CD4-positive, alpha-beta memory T cell (primary cell): ENCODE data around the gene BMP4. TPM values are rescaled to one million over a fixed set of nuclear protein-coding genes. Genes with fewer than 3 reads are reported as not detected.

Source experiments
- CTCF ChIA-PET: fragments of 350-600 bp; sonication (Branson Sonifier 250); formaldehyde crosslinking; loops from one replicate; lab custom pipeline; 2021; ENCODE audit warnings: inconsistent platforms; ENCODE audit not compliant: partially characterized antibody; lab: Charles Lee
- POLR2A ChIA-PET: fragments of 350-600 bp; sonication (Branson Sonifier 250); formaldehyde crosslinking; loops from one replicate; lab custom pipeline; 2021; ENCODE audit not compliant: partially characterized antibody; lab: Charles Lee
- DNase-seq, 5 donors: peaks; one replicate each; pipeline versions ENCODE4 v3.0.0 to v3.0.0-alpha.2; 2020 to 2022; ENCODE audit warnings: mixed read lengths in 1 of 5
- H3K27ac ChIP-seq: one replicate; pipeline ENCODE4 v1.7.0; 2013; ENCODE audit warnings: low read depth, low read length
- H3K27me3 ChIP-seq: 2 replicates; pipeline ENCODE4 v1.7.0; 2013; ENCODE audit warnings: mild to moderate bottlenecking, low read length, moderate library complexity; ENCODE audit not compliant: insufficient read depth
- H3K36me3 ChIP-seq: 2 replicates; pipeline ENCODE4 v1.7.0; 2013; ENCODE audit warnings: mild to moderate bottlenecking, low read length, moderate library complexity; ENCODE audit not compliant: insufficient read depth
- H3K4me1 ChIP-seq: 2 replicates; pipeline ENCODE4 v1.7.0; 2013; ENCODE audit warnings: mild to moderate bottlenecking, low read length, moderate library complexity; ENCODE audit not compliant: insufficient read depth
- H3K4me3 ChIP-seq, 2 donors: one replicate each; pipeline ENCODE4 v1.7.0; 2013; ENCODE audit warnings: low read length in 2 of 2, mild to moderate bottlenecking in 1 of 2
- H3K9me3 ChIP-seq, 2 donors: one replicate each; pipeline ENCODE4 v1.7.0; 2013; ENCODE audit warnings: low read length in 2 of 2, control low read depth in 1 of 2; ENCODE audit not compliant: control insufficient read depth in 1 of 2
- H3K27ac Mint-ChIP-seq, 7 donors: one replicate each; pipeline ENCODE4 v1.8.0; 2020 to 2021; ENCODE audit warnings: mixed read lengths in 7 of 7, mild to moderate bottlenecking in 6 of 7, inconsistent platforms in 3 of 7, moderate library complexity in 3 of 7
- H3K27me3 Mint-ChIP-seq, 2 donors: one replicate each; pipeline ENCODE4 v1.8.0; 2020 to 2021; ENCODE audit warnings: mixed read lengths in 2 of 2
- H3K36me3 Mint-ChIP-seq, 2 donors: one replicate each; pipeline ENCODE4 v1.8.0; 2020 to 2021; ENCODE audit warnings: mixed read lengths in 2 of 2, inconsistent platforms in 1 of 2, mild to moderate bottlenecking in 1 of 2
- H3K4me1 Mint-ChIP-seq, 4 donors: one replicate each; pipeline ENCODE4 v1.8.0; 2020 to 2021; ENCODE audit warnings: mixed read lengths in 4 of 4, mild to moderate bottlenecking in 1 of 4
- H3K4me3 Mint-ChIP-seq, 8 donors: one replicate each; pipeline ENCODE4 v1.8.0; 2020 to 2021; ENCODE audit warnings: mixed read lengths in 8 of 8, mild to moderate bottlenecking in 7 of 8, moderate library complexity in 6 of 8, inconsistent platforms in 3 of 8
- H3K9me3 Mint-ChIP-seq, 8 donors: one replicate each; pipeline ENCODE4 v1.8.0; 2020 to 2021; ENCODE audit warnings: mixed read lengths in 8 of 8, mild to moderate bottlenecking in 5 of 8, inconsistent platforms in 3 of 8, moderate library complexity in 1 of 8
- intact Hi-C: fragments of 100-400 bp; cut with micrococcal nuclease; formaldehyde crosslinking; loops from one replicate; pipeline ENCODE4 v1.15.1; 2023
- microRNA-seq: library from miRNA; unstranded; fragments of <30 nt; microRNA quantifications from one replicate; pipeline ENCODE4 v1.2.0, GENCODE V29; 2021; ENCODE audit warnings: borderline replicate concordance, borderline number of aligned reads, borderline microRNAs expressed, mixed read lengths
- polyA plus RNA-seq, 2 donors: library from polyadenylated mRNA; unstranded; fragments of 300-500 nt; fragmentation: Illumina TruSeq; gene quantifications; one replicate each; pipeline ENCODE4 v1.2.3, GENCODE V29; 2021
- total RNA-seq, 2 experiments: library from RNA; stranded (reverse); gene quantifications; one replicate each; pipeline ENCODE4 v1.2.3, GENCODE V29; 2021

BMP4 gene
- total and polyA plus RNA-seq, 4 experiments from 2014 or later: 1.1 to 2.8 (median 2.2) TPM; not detected in 1

- Histone ChIP-seq H3K4me3 (no peak overlapping the region), H3K27me3 (no peaks in the 10 kb centered on the region), H3K9me3 (no peaks in the 10 kb centered on the region), H3K27ac (no peak overlapping the region), H3K36me3 (no peaks in the 10 kb centered on the region), H3K4me1 (no peaks in the 10 kb centered on the region)
- no peak overlapping the region for H3K4me3 Mint-ChIP-seq
- H3K27me3 Mint-ChIP-seq: peaks cover 0 to 1% of the 10 kb centered on the region in 2 donors
- intact Hi-C loops: no loop called here
- ChIA-PET POLR2A (no interaction called here), CTCF (interaction anchor here (1.4 kb wide), 1 partner anchor 18 kb away, joined by 3 read pairs; no protein-coding TSS in a partner anchor)
- DNase-seq: no peak
- no peak overlapping the region for H3K27ac Mint-ChIP-seq
- H3K36me3 Mint-ChIP-seq: no peaks in the 10 kb centered on the region
- peaks cover 0 to 11% (median under 1%) of the 10 kb centered on the region in 8 donors for H3K9me3 Mint-ChIP-seq
- H3K4me1 Mint-ChIP-seq: no peaks in the 10 kb centered on the region
Observed at GRCh38 chr14:53912021-53912420, 44.6 kb downstream of the BMP4 start.

- Histone ChIP-seq H3K27ac (no peak overlapping the region), H3K4me3 (no peak overlapping the region), H3K36me3 (no peaks in the 10 kb centered on the region), H3K27me3 (no peaks in the 10 kb centered on the region), H3K4me1 (no peaks in the 10 kb centered on the region), H3K9me3 (no peaks in the 10 kb centered on the region)
- peaks cover 0 to 1% of the 10 kb centered on the region in 2 donors for H3K27me3 Mint-ChIP-seq
- CTCF ChIA-PET: no interaction called here
- peaks cover 0 to 11% (median 6%) of the 10 kb centered on the region in 8 donors for H3K9me3 Mint-ChIP-seq
- POLR2A ChIA-PET: no interaction called here
- intact Hi-C loops: no loop called here
- H3K36me3 Mint-ChIP-seq: no peaks in the 10 kb centered on the region
- no peaks in the 10 kb centered on the region for H3K4me1 Mint-ChIP-seq
- DNase-seq: no peak
- H3K4me3 Mint-ChIP-seq: no peak overlapping the region
- no peak overlapping the region for H3K27ac Mint-ChIP-seq
Observed at GRCh38 chr14:53908416-53908815, 48.2 kb downstream of the BMP4 start.

- H3K27ac ChIP-seq: no peak overlapping the region
- Mint-ChIP-seq H3K27me3 (peaks cover 0 to 2% of the 10 kb centered on the region in 2 donors), H3K27ac (no peak overlapping the region), H3K36me3 (no peaks in the 10 kb centered on the region), H3K9me3 (peaks cover 0 to 11% (median 4%) of the 10 kb centered on the region in 8 donors), H3K4me3 (no peak overlapping the region), H3K4me1 (no peaks in the 10 kb centered on the region)
- H3K4me3 ChIP-seq: no peak overlapping the region
- H3K9me3 ChIP-seq: no peaks in the 10 kb centered on the region
- no peak for DNase-seq
- CTCF ChIA-PET: no interaction called here
- no peaks in the 10 kb centered on the region for H3K27me3 ChIP-seq
- no peaks in the 10 kb centered on the region for H3K36me3 ChIP-seq
- H3K4me1 ChIP-seq: no peaks in the 10 kb centered on the region
- intact Hi-C loops: no loop called here
- POLR2A ChIA-PET: no interaction called here
Observed at GRCh38 chr14:53902307-53902706, 54.3 kb downstream of the BMP4 start.

- ChIA-PET CTCF (no interaction called here), POLR2A (no interaction called here)
- H3K27ac ChIP-seq: no peak overlapping the region
- no peak overlapping the region for H3K4me3 ChIP-seq
- H3K4me3 Mint-ChIP-seq: no peak overlapping the region
- H3K9me3 ChIP-seq: no peaks in the 10 kb centered on the region
- H3K27ac Mint-ChIP-seq: no peak overlapping the region
- H3K4me1 Mint-ChIP-seq: no peaks in the 10 kb centered on the region
- peaks cover 0 to 2% of the 10 kb centered on the region in 2 donors for H3K27me3 Mint-ChIP-seq
- no peaks in the 10 kb centered on the region for H3K36me3 ChIP-seq
- H3K27me3 ChIP-seq: no peaks in the 10 kb centered on the region
- H3K4me1 ChIP-seq: no peaks in the 10 kb centered on the region
- no peak for DNase-seq
- H3K36me3 Mint-ChIP-seq: no peaks in the 10 kb centered on the region
- intact Hi-C loops: no loop called here
- peaks cover 0 to 12% (median 2%) of the 10 kb centered on the region in 8 donors for H3K9me3 Mint-ChIP-seq
Observed at GRCh38 chr14:53900499-53900898, 56.1 kb downstream of the BMP4 start.

Small RNA genes within 50 kb of the gene (microRNA-seq; reads per million reads assigned to microRNA genes)
- gene MIR5580: not detected
